Heart left ventricle (tissue), 16 donors: ENCODE data around the gene MYO5A. TPM values are rescaled to one million over a fixed set of nuclear protein-coding genes. Genes with fewer than 3 reads are reported as not detected.

Source experiments
- ATAC-seq, 4 donors: fragments of 200-7000 bp; cut with Tn5 transposase; one replicate each; pipeline ENCODE4 v1.9.1; 2020 to 2022; ENCODE audit warnings: moderate library complexity in 4 of 4, mild to moderate bottlenecking in 3 of 4, moderate number of reproducible peaks in 1 of 4
- DNase-seq, 5 donors: peaks; one replicate each; pipeline ENCODE4 v3.0.0-alpha.2; 2020
- H3K27ac ChIP-seq, 12 donors: fragments of 200-600 bp; sonication (generic) in 4 of 12; one replicate each; pipeline versions ENCODE4 v1.5.0 to v1.8.0; 2016 to 2022; ENCODE audit warnings: mild to moderate bottlenecking in 2 of 12
- H3K27me3 ChIP-seq, 9 donors: fragments of 200-600 bp; sonication (generic) in 2 of 9; one replicate each; pipeline versions ENCODE4 v1.5.1 to v1.8.0; 2016 to 2022; ENCODE audit warnings: mild to moderate bottlenecking in 3 of 9
- H3K36me3 ChIP-seq, 9 donors: fragments of 200-600 bp; sonication (generic) in 2 of 9; one replicate each; pipeline versions ENCODE4 v1.5.0 to v1.8.0; 2018 to 2022; ENCODE audit warnings: mild to moderate bottlenecking in 2 of 9
- H3K4me1 ChIP-seq, 12 donors: fragments of 200-600 bp; sonication (generic) in 4 of 12; one replicate each; pipeline versions ENCODE4 v1.5.0 to v1.8.0; 2016 to 2022; ENCODE audit warnings: mild to moderate bottlenecking in 3 of 12
- H3K4me3 ChIP-seq, 12 donors: fragments of 200-600 bp; sonication (generic) in 4 of 12; one replicate each; pipeline versions ENCODE4 v1.5.0 to v1.8.0; 2017 to 2022; ENCODE audit warnings: mild to moderate bottlenecking in 9 of 12, moderate library complexity in 4 of 12
- H3K9me3 ChIP-seq, 12 donors: fragments of 200-600 bp; sonication (generic) in 4 of 12; one replicate each; pipeline versions ENCODE4 v1.5.0 to v1.8.0; 2016 to 2022; ENCODE audit warnings: mild to moderate bottlenecking in 1 of 12
- POLR2A ChIP-seq, 2 donors: fragments of 450-650 bp; IDR thresholded peaks; one replicate each; pipeline ENCODE4 v1.6.1; 2017; ENCODE audit warnings: antibody characterized with exemption in 2 of 2, mild to moderate bottlenecking in 2 of 2, moderate library complexity in 2 of 2
- WGBS, 4 donors: extraction: QIAGEN DNeasy Blood & Tissue Kit in 2 of 4; methylation state at CpG; one replicate each; pipeline versions ENCODE4 v1.1.5 to v1.1.7; 2013 to 2018; 5-methylcytosine and 5-hydroxymethylcytosine counted together
- intact Hi-C, 10 donors: fragments of 100-400 bp; cut with DNase I; formaldehyde crosslinking; loops; one replicate each; pipeline versions ENCODE4 v1.11.1 to v1.14.2; 2022
- polyA plus RNA-seq, 2 donors: library from polyadenylated mRNA; stranded (reverse); fragments of 200-250 nt; gene quantifications; one replicate each; pipeline ENCODE4 v1.2.3, GENCODE V29; 2013
- total RNA-seq, 9 donors: library from RNA; depleted of rRNA in 2 of 9; stranded (reverse); fragments of >200 nt in 2 of 9; fragmentation: NEBNext Ultra II Directional in 3 of 9; extraction: Animal tissue kit (Norgen Biotek cat#: 25700) in 3 of 9; gene quantifications; one replicate each; pipeline versions ENCODE4 v1.1.0 to v1.2.4, GENCODE V29; 2016 to 2023
- TF ChIP-seq, protein P1 (sequence below), 12 donors: fragments of 200-600 bp; sonication (generic) in 4 of 12; IDR thresholded peaks; one replicate each; pipeline versions ENCODE4 v1.5.0 to v1.8.0; 2018 to 2022; ENCODE audit warnings: antibody characterized with exemption in 12 of 12, mild to moderate bottlenecking in 5 of 12
- donor health status: ischemic (EF 13 %, LVEDD 7.1; RV severe dilation, severe dysfunction).
- donor health status: healthy with polysubstance abuse.
- donor health status: DM: no; HTN: yes; CAD: no.
- donor health status: DM: no; HTN: no; CAD: no.
- donor health status: ischemic (EF 25% LVEDD 6.9; RV normal size, moderate dysfunction).
- donor health status: ischemic (EF 25% LVEDD 5.7; RV mildly dilated, moderate dysfunction).
- donor health status: healthy.
- donor health status: DM: yes; HTN: yes; CAD: no.
- donor health status: ischemic (EF 35%, LVEDD 5.7; RV mildly dilated, moderate dysfunction).
- donor health status: nonischemic (EF 11% LVEDD 7.7; RV severe dilation, severe dysfunction).
- donor health status: DM: yes; HTN: yes; CAD: no.
- donor health status: PGD.
- donor health status: ischemic (EF 29% LVEDD 5.4; RV normal size, mild dysfunction).
- donor health status: nonischemic (EF 23%, LVEDD 6.1; RV moderate dilation, normal function).

MYO5A gene
- total and polyA plus RNA-seq, 11 donors: 3.2 to 29.6 (median 6.9) TPM

DNA sequence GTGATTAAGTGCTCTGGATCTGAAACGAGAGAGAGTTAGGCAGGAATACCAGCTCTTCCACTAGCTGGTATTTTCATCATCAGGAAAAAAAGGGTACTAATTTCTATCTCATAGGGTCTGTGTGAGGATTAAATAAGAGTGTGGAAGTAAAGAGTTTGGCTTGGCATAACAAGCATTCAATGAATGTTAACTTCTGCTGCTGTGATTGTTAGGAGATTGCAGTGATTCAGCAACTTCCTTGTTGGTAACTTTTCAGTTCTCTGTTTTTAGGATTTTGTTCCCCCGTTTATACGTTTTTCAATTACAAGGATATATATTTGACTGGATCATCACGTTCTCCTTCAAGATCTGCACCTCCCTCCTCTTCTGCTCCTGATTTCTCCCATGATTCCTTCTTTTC is 167.2 kb downstream of the MYO5A start:
- Histone ChIP-seq H3K9me3 (no peaks in the 10 kb centered on the region), H3K27ac (peak overlapping the region in 2 of 12 donors; percentile 10 to 47), H3K27me3 (no peaks in the 10 kb centered on the region), H3K36me3 (peaks cover 0 to 69% (median 41%) of the 10 kb centered on the region in 9 donors), H3K4me1 (peaks cover 0 to 19% (median 0%) of the 10 kb centered on the region in 12 donors), H3K4me3 (no peak overlapping the region)
- 79 to 84% (median 80%) methylated on average over 4 of the region's 4 CpGs for WGBS, 4 donors
- no peak for DNase-seq
- ATAC-seq: no peak
- intact Hi-C loops: no loop called here
- no peak for TF ChIP-seq POLR2A (IDR thresholded peaks at IDR 0.05)
- TF ChIP-seq, protein P1, sequence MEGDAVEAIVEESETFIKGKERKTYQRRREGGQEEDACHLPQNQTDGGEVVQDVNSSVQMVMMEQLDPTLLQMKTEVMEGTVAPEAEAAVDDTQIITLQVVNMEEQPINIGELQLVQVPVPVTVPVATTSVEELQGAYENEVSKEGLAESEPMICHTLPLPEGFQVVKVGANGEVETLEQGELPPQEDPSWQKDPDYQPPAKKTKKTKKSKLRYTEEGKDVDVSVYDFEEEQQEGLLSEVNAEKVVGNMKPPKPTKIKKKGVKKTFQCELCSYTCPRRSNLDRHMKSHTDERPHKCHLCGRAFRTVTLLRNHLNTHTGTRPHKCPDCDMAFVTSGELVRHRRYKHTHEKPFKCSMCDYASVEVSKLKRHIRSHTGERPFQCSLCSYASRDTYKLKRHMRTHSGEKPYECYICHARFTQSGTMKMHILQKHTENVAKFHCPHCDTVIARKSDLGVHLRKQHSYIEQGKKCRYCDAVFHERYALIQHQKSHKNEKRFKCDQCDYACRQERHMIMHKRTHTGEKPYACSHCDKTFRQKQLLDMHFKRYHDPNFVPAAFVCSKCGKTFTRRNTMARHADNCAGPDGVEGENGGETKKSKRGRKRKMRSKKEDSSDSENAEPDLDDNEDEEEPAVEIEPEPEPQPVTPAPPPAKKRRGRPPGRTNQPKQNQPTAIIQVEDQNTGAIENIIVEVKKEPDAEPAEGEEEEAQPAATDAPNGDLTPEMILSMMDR (IDR thresholded peaks at IDR 0.05): no peak

DNA sequence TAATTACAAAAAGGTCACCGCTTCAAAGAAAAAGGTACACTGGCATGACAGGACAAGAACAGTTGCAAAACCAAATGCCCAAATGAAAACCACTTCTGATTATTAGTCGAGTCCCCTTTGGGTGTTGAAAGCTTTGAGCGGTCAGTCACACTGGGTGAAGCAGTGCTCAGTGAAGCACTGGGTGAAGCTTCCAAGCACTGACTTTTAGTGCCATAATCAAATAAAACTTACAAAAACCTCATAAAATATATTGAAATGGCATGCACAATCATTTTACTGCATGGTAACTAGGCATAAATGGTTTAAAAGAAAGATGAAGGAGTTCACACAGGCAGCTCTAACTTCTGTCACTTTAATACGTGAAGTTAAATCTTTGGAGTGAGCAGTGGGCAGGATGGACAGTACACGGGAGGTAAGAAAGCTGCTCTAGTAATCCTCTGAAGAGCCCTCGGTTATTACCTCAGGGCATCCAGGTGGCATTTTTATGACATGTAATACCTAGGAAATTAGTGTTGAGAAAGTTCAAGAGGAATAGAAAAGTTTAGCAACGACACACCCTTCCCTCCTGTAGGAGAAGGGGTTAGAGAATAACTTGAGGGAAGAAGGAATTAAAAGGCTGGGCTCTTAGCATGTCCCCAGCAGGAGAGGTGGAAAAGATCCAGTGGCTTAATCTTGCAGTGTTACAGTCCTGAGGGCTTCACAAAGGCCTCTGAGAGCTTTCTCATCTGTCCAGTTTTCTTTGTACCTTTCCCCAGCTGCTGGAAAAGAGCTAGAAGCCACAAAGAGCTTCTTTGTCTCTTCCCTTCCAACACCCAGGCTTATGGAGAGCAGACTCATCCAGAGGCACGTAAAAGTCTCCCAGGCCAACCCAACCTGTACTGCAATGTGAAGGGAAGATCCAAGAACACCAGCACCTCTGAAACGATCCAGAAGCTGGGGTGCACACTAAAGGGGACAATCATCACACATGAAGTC is 168.2 kb downstream of the MYO5A start:
- H3K27me3 ChIP-seq: no peaks in the 10 kb centered on the region
- H3K36me3 ChIP-seq: peaks cover 0 to 61% (median 41%) of the 10 kb centered on the region in 9 donors
- H3K27ac ChIP-seq: no peak overlapping the region
- H3K4me1 ChIP-seq: peaks cover 0 to 19% (median 0%) of the 10 kb centered on the region in 12 donors
- TF ChIP-seq, protein P1 (IDR thresholded peaks at IDR 0.05): no peak
- no peak for TF ChIP-seq POLR2A (IDR thresholded peaks at IDR 0.05)
- no peaks in the 10 kb centered on the region for H3K9me3 ChIP-seq
- 78 to 87% (median 85%) methylated on average over 9 of the region's 9 CpGs for WGBS, 4 donors
- DNase-seq (no peak), ATAC-seq (peak in 1 of 4 donors; percentile 44)
- no peak overlapping the region for H3K4me3 ChIP-seq
- intact Hi-C loops: no loop called here

DNA sequence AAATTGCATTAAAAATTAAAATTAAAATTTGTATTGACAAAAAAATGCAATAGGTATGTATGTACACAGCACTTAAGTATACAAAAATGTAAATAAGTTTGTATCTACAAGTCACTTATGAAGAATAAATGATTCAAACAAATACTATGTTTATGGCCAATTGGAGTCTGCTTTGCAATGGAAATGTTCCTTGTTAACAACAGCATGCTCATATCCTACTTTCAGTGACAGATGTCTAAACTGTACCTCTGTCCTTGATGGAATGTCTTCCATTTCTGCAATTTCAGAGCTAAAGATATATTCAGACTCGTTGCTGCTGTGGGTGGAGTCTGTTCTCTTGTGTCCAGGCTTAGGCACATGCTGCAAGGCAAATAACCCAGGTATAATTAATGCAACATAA is 169.0 kb downstream of the MYO5A start:
- 52 to 65% (median 54%) methylated on average over 1 of the region's 1 CpG for WGBS, 4 donors
- H3K9me3 ChIP-seq: no peaks in the 10 kb centered on the region
- H3K4me1 ChIP-seq: peaks cover 0 to 19% (median 0%) of the 10 kb centered on the region in 12 donors
- no peaks in the 10 kb centered on the region for H3K27me3 ChIP-seq
- no peak for DNase-seq
- ATAC-seq: no peak
- no peak for TF ChIP-seq POLR2A (IDR thresholded peaks at IDR 0.05)
- TF ChIP-seq, protein P1 (IDR thresholded peaks at IDR 0.05): no peak
- intact Hi-C loops: no loop called here
- H3K4me3 ChIP-seq: no peak overlapping the region
- H3K36me3 ChIP-seq: peaks cover 0 to 55% (median 38%) of the 10 kb centered on the region in 9 donors
- H3K27ac ChIP-seq: no peak overlapping the region

DNA sequence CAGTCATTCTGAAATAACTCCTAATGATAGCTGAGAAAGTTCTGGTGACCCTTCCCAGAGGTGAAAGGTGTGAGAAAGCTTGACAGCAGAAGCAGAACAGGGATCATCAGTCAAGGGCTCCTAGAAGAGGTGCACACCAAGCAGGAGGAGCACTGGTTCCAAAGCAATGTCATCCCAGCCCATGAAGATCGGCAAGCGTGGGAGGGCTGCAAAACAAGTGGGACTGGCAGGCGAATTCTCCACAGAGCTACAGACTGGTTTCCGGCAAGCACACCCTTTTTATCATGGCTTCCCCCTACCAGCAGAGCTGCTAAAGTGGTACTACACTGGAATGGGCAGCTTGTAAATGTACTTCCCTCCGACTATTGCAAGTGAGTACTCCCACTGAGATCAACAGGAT is 170.7 kb downstream of the MYO5A start:
- H3K4me3 ChIP-seq: no peak overlapping the region
- ATAC-seq: no peak
- intact Hi-C loops: no loop called here
- peaks cover 0 to 17% (median 0%) of the 10 kb centered on the region in 12 donors for H3K4me1 ChIP-seq
- no peak for TF ChIP-seq POLR2A (IDR thresholded peaks at IDR 0.05)
- TF ChIP-seq, protein P1 (IDR thresholded peaks at IDR 0.05): no peak
- H3K36me3 ChIP-seq: peaks cover 0 to 49% (median 32%) of the 10 kb centered on the region in 9 donors
- DNase-seq: no peak
- no peak overlapping the region for H3K27ac ChIP-seq
- 91 to 94% (median 93%) methylated on average over 5 of the region's 5 CpGs for WGBS, 4 donors
- H3K27me3 ChIP-seq: no peaks in the 10 kb centered on the region
- no peaks in the 10 kb centered on the region for H3K9me3 ChIP-seq
